ENCODE results near the gene RS1.

Gene RS1

DNA sequence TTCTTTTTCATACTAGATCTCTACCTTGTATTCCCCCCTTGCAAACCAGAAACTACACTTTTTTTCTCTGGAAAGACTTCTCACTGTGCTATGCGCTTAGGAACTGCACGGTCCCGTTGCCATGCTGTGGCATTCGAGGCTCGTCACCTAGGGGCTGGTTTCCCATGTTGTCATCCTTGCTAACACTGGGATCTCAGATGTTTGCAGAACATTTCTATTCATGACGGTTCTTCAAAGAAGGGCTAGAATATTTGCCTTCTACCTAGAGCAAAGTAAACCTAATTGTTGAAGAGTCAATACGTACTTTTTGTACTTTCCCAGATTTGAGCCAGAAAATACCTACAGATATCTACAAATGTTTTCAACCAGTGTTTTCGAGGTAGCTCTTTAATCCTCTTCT lies 41.0 kb downstream of the RS1 start:
- no peaks in the 10 kb centered on the region for H3K9me3 ChIP-seq (ENCODE audit: low read length)
- no peaks in the 10 kb centered on the region for H3K27me3 ChIP-seq (ENCODE audit: insufficient read depth, low read length)
- H3K9ac ChIP-seq (ENCODE audit: low read length) = no peak overlapping the region
- no peak for TF ChIP-seq CTCF (IDR thresholded peaks at IDR 0.05; ENCODE audit: low read length)
- no peak for TF ChIP-seq EZH2 (IDR thresholded peaks at IDR 0.05; ENCODE audit: borderline replicate concordance, low read length)
- H3K4me1 ChIP-seq (ENCODE audit: insufficient read depth, low read length, severe bottlenecking) = no peaks in the 10 kb centered on the region
- H3K27ac ChIP-seq (ENCODE audit: low read depth, low read length, poor library complexity, severe bottlenecking) = no peak overlapping the region
- H3K36me3 ChIP-seq (ENCODE audit: insufficient read depth, low read length) = no peaks in the 10 kb centered on the region
- no peaks in the 10 kb centered on the region for H4K20me1 ChIP-seq (ENCODE audit: insufficient read depth, low read length)
- H2AFZ ChIP-seq (ENCODE audit: low read length) = no peak overlapping the region
- H3F3A ChIP-seq (ENCODE audit: insufficient read depth, low read length) = no peaks in the 10 kb centered on the region
- H3K9me2 ChIP-seq (ENCODE audit: low read depth, low read length) = no peaks in the 10 kb centered on the region
- H3K79me2 ChIP-seq (ENCODE audit: insufficient read depth, low read length) = no peaks in the 10 kb centered on the region
- no peak overlapping the region for H3K4me2 ChIP-seq (ENCODE audit: low read length)
- no peak overlapping the region for H3K4me3 ChIP-seq (ENCODE audit: low read depth, low read length, poor library complexity, severe bottlenecking)

DNA sequence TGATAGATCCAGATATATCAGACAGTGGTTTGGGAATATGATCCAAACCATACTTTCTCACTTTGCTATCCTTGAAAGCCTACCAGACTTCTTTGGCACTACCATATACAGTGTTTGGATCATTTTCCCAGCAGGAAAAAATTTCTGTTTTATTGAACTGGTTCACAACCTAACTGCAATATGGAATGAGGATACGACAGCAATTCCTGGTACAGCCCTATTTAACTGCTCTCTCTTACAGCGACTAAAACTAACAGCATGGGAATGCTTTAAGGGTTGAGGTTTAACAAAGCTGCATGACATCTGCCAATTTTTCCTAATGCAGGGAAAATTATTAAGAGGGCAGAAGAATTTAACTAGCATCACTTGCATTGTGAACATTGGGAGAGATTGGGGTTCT lies 47.3 kb downstream of the RS1 start:
- H3F3A ChIP-seq (ENCODE audit: insufficient read depth, low read length) = no peaks in the 10 kb centered on the region
- H4K20me1 ChIP-seq (ENCODE audit: insufficient read depth, low read length) = no peaks in the 10 kb centered on the region
- H3K4me3 ChIP-seq (ENCODE audit: low read depth, low read length, poor library complexity, severe bottlenecking) = no peak overlapping the region
- TF ChIP-seq EZH2 (IDR thresholded peaks at IDR 0.05; ENCODE audit: borderline replicate concordance, low read length) (no peak), CTCF (IDR thresholded peaks at IDR 0.05; ENCODE audit: low read length) (no peak)
- H3K36me3 ChIP-seq (ENCODE audit: insufficient read depth, low read length) = no peaks in the 10 kb centered on the region
- H3K27me3 ChIP-seq (ENCODE audit: insufficient read depth, low read length) = no peaks in the 10 kb centered on the region
- H2AFZ ChIP-seq (ENCODE audit: low read length) = no peak overlapping the region
- H3K79me2 ChIP-seq (ENCODE audit: insufficient read depth, low read length) = no peaks in the 10 kb centered on the region
- no peak overlapping the region for H3K4me2 ChIP-seq (ENCODE audit: low read length)
- no peaks in the 10 kb centered on the region for H3K9me3 ChIP-seq (ENCODE audit: low read length)
- no peak overlapping the region for H3K9ac ChIP-seq (ENCODE audit: low read length)
- no peaks in the 10 kb centered on the region for H3K4me1 ChIP-seq (ENCODE audit: insufficient read depth, low read length, severe bottlenecking)
- no peaks in the 10 kb centered on the region for H3K9me2 ChIP-seq (ENCODE audit: low read depth, low read length)
- no peak overlapping the region for H3K27ac ChIP-seq (ENCODE audit: low read depth, low read length, poor library complexity, severe bottlenecking)

DNA sequence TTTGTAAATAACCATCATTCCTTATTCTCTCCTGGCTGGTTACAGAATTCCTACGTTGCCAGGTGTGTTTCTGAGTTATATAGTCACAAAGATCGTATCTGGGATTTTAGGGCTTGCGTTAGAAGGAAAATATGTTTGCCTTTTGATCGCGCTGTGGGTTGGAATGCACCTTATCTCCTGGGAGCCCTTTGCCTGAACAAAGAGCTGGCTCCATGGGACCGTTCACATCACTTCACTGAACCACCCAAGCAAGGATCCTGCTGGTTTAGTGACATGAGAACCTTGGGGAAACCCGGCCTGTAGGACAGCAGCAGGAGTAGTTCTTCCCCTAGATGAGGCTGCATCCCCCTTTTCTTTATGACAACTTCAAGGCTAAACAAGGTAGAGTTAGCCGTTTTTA lies 51.6 kb downstream of the RS1 start:
- H3K4me1 ChIP-seq (ENCODE audit: insufficient read depth, low read length, severe bottlenecking) = no peaks in the 10 kb centered on the region
- H3K9me2 ChIP-seq (ENCODE audit: low read depth, low read length) = no peaks in the 10 kb centered on the region
- H3K9me3 ChIP-seq (ENCODE audit: low read length) = no peaks in the 10 kb centered on the region
- H3K27me3 ChIP-seq (ENCODE audit: insufficient read depth, low read length) = no peaks in the 10 kb centered on the region
- H3K4me2 ChIP-seq (ENCODE audit: low read length) = no peak overlapping the region
- no peak overlapping the region for H3K4me3 ChIP-seq (ENCODE audit: low read depth, low read length, poor library complexity, severe bottlenecking)
- no peak for TF ChIP-seq EZH2 (IDR thresholded peaks at IDR 0.05; ENCODE audit: borderline replicate concordance, low read length)
- TF ChIP-seq CTCF (IDR thresholded peaks at IDR 0.05; ENCODE audit: low read length) = no peak
- no peak overlapping the region for H3K27ac ChIP-seq (ENCODE audit: low read depth, low read length, poor library complexity, severe bottlenecking)
- no peak overlapping the region for H3K9ac ChIP-seq (ENCODE audit: low read length)
- H3K79me2 ChIP-seq (ENCODE audit: insufficient read depth, low read length) = no peaks in the 10 kb centered on the region
- H3F3A ChIP-seq (ENCODE audit: insufficient read depth, low read length) = no peaks in the 10 kb centered on the region
- H3K36me3 ChIP-seq (ENCODE audit: insufficient read depth, low read length) = no peaks in the 10 kb centered on the region
- no peaks in the 10 kb centered on the region for H4K20me1 ChIP-seq (ENCODE audit: insufficient read depth, low read length)
- no peak overlapping the region for H2AFZ ChIP-seq (ENCODE audit: low read length)

Measured in OCI-LY1 (cell line).